H9 (cell line): ENCODE measurements around the gene PARD3. TPM values are rescaled to one million over a fixed set of nuclear protein-coding genes. Genes with fewer than 3 reads are reported as not detected.

Experiments used
- DNase-seq: peaks from one replicate; pipeline ENCODE4 v3.0.0-alpha.2; 2017
- H2AFZ ChIP-seq: one replicate; pipeline ENCODE4 v1.6.1; 2013; ENCODE audit warnings: mild to moderate bottlenecking, low read length, control low read depth, moderate library complexity
- H2AK5ac ChIP-seq: 2 replicates; pipeline ENCODE4 v1.6.1; 2013; ENCODE audit warnings: low read length, control low read depth, mixed read lengths; ENCODE audit not compliant: insufficient read length
- H2BK120ac ChIP-seq: one replicate; pipeline ENCODE4 v1.6.1; 2013; ENCODE audit warnings: low read depth, mild to moderate bottlenecking, low read length, control low read depth, inconsistent platforms; ENCODE audit not compliant: poor library complexity, severe bottlenecking
- H2BK12ac ChIP-seq: 2 replicates; pipeline ENCODE4 v1.6.1; 2013; ENCODE audit warnings: low read length, control low read depth, mixed read lengths, low read depth; ENCODE audit not compliant: insufficient read length
- H2BK15ac ChIP-seq: 2 replicates; pipeline ENCODE4 v1.6.1; 2013; ENCODE audit warnings: low read depth, low read length, control low read depth
- H2BK20ac ChIP-seq: one replicate; pipeline ENCODE4 v1.6.1; 2013; ENCODE audit warnings: low read depth, mild to moderate bottlenecking, low read length, control low read depth, inconsistent platforms; ENCODE audit not compliant: poor library complexity, severe bottlenecking
- H2BK5ac ChIP-seq: 2 replicates; pipeline ENCODE4 v1.6.1; 2013; ENCODE audit warnings: low read length, control low read depth, mixed read lengths; ENCODE audit not compliant: insufficient read length
- H3K14ac ChIP-seq: 2 replicates; pipeline ENCODE4 v1.6.1; 2013; ENCODE audit warnings: low read length, control low read depth; ENCODE audit not compliant: insufficient read depth
- H3K18ac ChIP-seq: 2 replicates; pipeline ENCODE4 v1.6.1; 2013; ENCODE audit warnings: low read depth, mild to moderate bottlenecking, mixed read lengths, low read length, control low read depth; ENCODE audit not compliant: insufficient read length
- H3K23ac ChIP-seq: 2 replicates; pipeline ENCODE4 v1.6.1; 2013; ENCODE audit warnings: low read length, control low read depth, mixed read lengths, low read depth; ENCODE audit not compliant: insufficient read length
- H3K23me2 ChIP-seq: 2 replicates; pipeline ENCODE4 v1.6.1; 2013; ENCODE audit warnings: low read depth, mild to moderate bottlenecking, mixed read lengths, low read length, control low read depth; ENCODE audit not compliant: insufficient read length, poor library complexity, severe bottlenecking
- H3K27ac ChIP-seq: 2 replicates; pipeline ENCODE4 v1.5.1; 2013; ENCODE audit warnings: low read length, control low read depth, mixed read lengths, low read depth; ENCODE audit not compliant: insufficient read length
- H3K27me3 ChIP-seq: 2 replicates; pipeline ENCODE4 v1.6.1; 2013; ENCODE audit warnings: low read length, control low read depth, inconsistent platforms; ENCODE audit not compliant: insufficient read depth
- H3K4ac ChIP-seq: 2 replicates; pipeline ENCODE4 v1.6.1; 2013; ENCODE audit warnings: low read depth, mild to moderate bottlenecking, control low read depth, inconsistent platforms, low read length, moderate library complexity
- H3K4me1 ChIP-seq: 2 replicates; pipeline ENCODE4 v1.6.1; 2013; ENCODE audit warnings: low read length, control low read depth, inconsistent platforms; ENCODE audit not compliant: insufficient read depth
- H3K4me2 ChIP-seq: 2 replicates; pipeline ENCODE4 v1.6.1; 2013; ENCODE audit warnings: low read length, control low read depth, mixed read lengths; ENCODE audit not compliant: insufficient read length, insufficient read depth
- H3K56ac ChIP-seq: 2 replicates; pipeline ENCODE4 v1.6.1; 2013; ENCODE audit warnings: low read depth, mild to moderate bottlenecking, mixed read lengths, low read length, control low read depth; ENCODE audit not compliant: insufficient read length
- H3K79me1 ChIP-seq: 2 replicates; pipeline ENCODE4 v1.6.1; 2013; ENCODE audit warnings: low read depth, mild to moderate bottlenecking, moderate library complexity, low read length, control low read depth, inconsistent platforms; ENCODE audit not compliant: insufficient read depth, poor library complexity, severe bottlenecking
- H3K79me2 ChIP-seq: 2 replicates; pipeline ENCODE4 v1.6.1; 2013; ENCODE audit warnings: low read length, control low read depth, inconsistent platforms; ENCODE audit not compliant: insufficient read depth
- H3K9ac ChIP-seq: 2 replicates; pipeline ENCODE4 v1.6.1; 2013; ENCODE audit warnings: low read length, control low read depth, mixed read lengths; ENCODE audit not compliant: insufficient read length; ENCODE audit errors: extremely low read depth
- H3K9me3 ChIP-seq: one replicate; pipeline ENCODE4 v1.6.1; 2013; ENCODE audit warnings: low read depth, low read length, inconsistent platforms; ENCODE audit not compliant: control insufficient read depth
- H3T11ph ChIP-seq: one replicate; pipeline ENCODE4 v1.6.1; 2013; ENCODE audit warnings: mild to moderate bottlenecking, low read length, control low read depth, inconsistent platforms
- H4K20me1 ChIP-seq: one replicate; pipeline ENCODE4 v1.6.1; 2013; ENCODE audit not compliant: control insufficient read depth, insufficient read length, insufficient read depth
- H4K5ac ChIP-seq: 2 replicates; pipeline ENCODE4 v1.6.1; 2013; ENCODE audit warnings: low read depth, mild to moderate bottlenecking, mixed read lengths, low read length, control low read depth; ENCODE audit not compliant: insufficient read length
- H4K8ac ChIP-seq: replicated peaks from 2 replicates; pipeline ENCODE4 v1.6.1; 2013; ENCODE audit warnings: low read length, control low read depth, mixed read lengths, low read depth; ENCODE audit not compliant: insufficient read length
- H4K91ac ChIP-seq: 2 replicates; pipeline ENCODE4 v1.6.1; 2013; ENCODE audit warnings: low read depth, mild to moderate bottlenecking, moderate library complexity, mixed read lengths, low read length, control low read depth; ENCODE audit not compliant: insufficient read length
- H3K27ac Mint-ChIP-seq, 3 experiments: 2 replicates in 2 of 3; 3 replicates in 1 of 3; pipeline ENCODE4 v1.8.0; 2020 to 2021; ENCODE audit warnings: mixed read lengths in 3 of 3, mild to moderate bottlenecking in 1 of 3, moderate library complexity in 1 of 3
- H3K27me3 Mint-ChIP-seq: 2 replicates; pipeline ENCODE4 v1.8.0; 2021; ENCODE audit warnings: low read depth, mild to moderate bottlenecking, moderate library complexity, mixed read lengths
- H3K36me3 Mint-ChIP-seq, 3 experiments: 2 replicates in 2 of 3; 3 replicates in 1 of 3; pipeline ENCODE4 v1.8.0; 2020 to 2021; ENCODE audit warnings: low read depth in 3 of 3, mixed read lengths in 3 of 3; ENCODE audit not compliant: insufficient read depth in 1 of 3
- H3K4me1 Mint-ChIP-seq, 2 experiments: 2 replicates each; pipeline ENCODE4 v1.8.0; 2020; ENCODE audit warnings: mixed read lengths in 2 of 2
- H3K4me3 Mint-ChIP-seq, 2 experiments: 2 replicates in 1 of 2; 3 replicates in 1 of 2; pipeline ENCODE4 v1.8.0; 2020 to 2021; ENCODE audit warnings: mild to moderate bottlenecking in 2 of 2, mixed read lengths in 2 of 2, moderate library complexity in 1 of 2
- H3K9me3 Mint-ChIP-seq, 2 experiments: 2 replicates in 1 of 2; 3 replicates in 1 of 2; pipeline ENCODE4 v1.8.0; 2020; ENCODE audit warnings: mild to moderate bottlenecking in 2 of 2, mixed read lengths in 2 of 2, moderate library complexity in 1 of 2
- CTCF ChIP-seq: fragments of 200-600 bp; sonication (generic); conservative IDR thresholded peaks from 3 replicates; pipeline ENCODE4 v1.8.0; 2021; ENCODE audit warnings: antibody characterized with exemption, mild to moderate bottlenecking
- WGBS: extraction: QIAGEN DNeasy Blood & Tissue Kit; methylation state at CpG from one replicate; pipeline ENCODE4 v1.1.7; 2013; ENCODE audit warnings: missing lambda C conversion rate, low lambda C conversion rate, mixed read lengths; ENCODE audit not compliant: insufficient read length; ENCODE audit errors: extremely low coverage; 5-methylcytosine and 5-hydroxymethylcytosine counted together
- total RNA-seq: library from RNA; stranded (reverse); gene quantifications from 2 replicates; pipeline ENCODE4 v1.2.1, GENCODE V29; 2021

The PARD3 gene
- total RNA-seq, 1 experiment from 2014 or later = 44.7 TPM

- WGBS = no CpG with 5 or more reads among the region's 5 CpGs
- Histone ChIP-seq H4K5ac (no peak overlapping the region), H2AFZ (no peak overlapping the region), H2BK120ac (no peak overlapping the region), H3K23me2 (no peaks in the 10 kb centered on the region), H3K79me1 (peaks cover 15% of the 10 kb centered on the region), H2BK20ac (no peak overlapping the region), H3K79me2 (peaks cover 16% of the 10 kb centered on the region; the same call in 1 of the 2 replicates), H4K8ac (no peak overlapping the region), H3K4me1 (no peaks in the 10 kb centered on the region), H3T11ph (no peak overlapping the region), H3K23ac (no peak overlapping the region), H3K9ac (no peak overlapping the region), H3K9me3 (no peaks in the 10 kb centered on the region), H3K14ac (no peak overlapping the region), H3K27ac (no peak overlapping the region), H2BK12ac (no peak overlapping the region), H4K20me1 (no peaks in the 10 kb centered on the region), H4K91ac (no peak overlapping the region), H3K4ac (no peak overlapping the region), H3K27me3 (no peaks in the 10 kb centered on the region), H2BK5ac (no peak overlapping the region), H2BK15ac (no peak overlapping the region), H2AK5ac (no peak overlapping the region), H3K18ac (no peak overlapping the region), H3K56ac (no peak overlapping the region), H3K4me2 (no peak overlapping the region)
- H3K27ac Mint-ChIP-seq = peak overlapping the region; percentile 9 to 89 (median 36); a peak in 3 of 7 replicates
- no peak overlapping the region for H3K4me3 Mint-ChIP-seq
- no peak for DNase-seq
- TF ChIP-seq CTCF = no peak
- no peaks in the 10 kb centered on the region for H3K27me3 Mint-ChIP-seq
- peaks cover 23 to 34% of the 10 kb centered on the region in 2 experiments for H3K4me1 Mint-ChIP-seq
- H3K36me3 Mint-ChIP-seq = peaks cover 0 to 9% (median 0%) of the 10 kb centered on the region in 3 experiments; a peak in 3 of 7 replicates
- H3K9me3 Mint-ChIP-seq = no peaks in the 10 kb centered on the region
These were observed 12.4 kb downstream of the PARD3 start for GRCh38 chr10:34802692-34803091.
